Activated T-cell treated with anti-CD3 and anti-CD28 coated beads, Interleukin-2, amount 50 U/mL, for 4 hours (primary cell): ENCODE measurements around the gene GPR171. TPM values are rescaled to one million over a fixed set of nuclear protein-coding genes. Genes with fewer than 3 reads are reported as not detected.

Experiments used
- total RNA-seq, 3 donors: library from RNA; stranded (reverse); gene quantifications; one replicate each; pipeline ENCODE4 v1.2.1, GENCODE V29; 2021

The GPR171 gene
- total RNA-seq, 3 donors from 2014 or later, result 72.2 to 85.8 (median 75.3) TPM

Other genes starting within 250 kb of the GPR171 start
- gene CLRN1, start 230.5 kb downstream of the GPR171 start, total RNA-seq, result not detected
- gene MED12L, start 117.6 kb downstream of the GPR171 start, total RNA-seq, result 1 to 10 TPM; 1.1 to 3.3 (median 1.9) TPM
- under 1 TPM in 2 of 3 donors, not detected in 1; 0.20 to 0.26 TPM for gene P2RY14, start 75.3 kb upstream of the GPR171 start, total RNA-seq
- 1 to 10 TPM; 2.2 to 3.3 (median 2.7) TPM for gene GPR87, start 113.6 kb upstream of the GPR171 start, total RNA-seq
- gene P2RY13, start 126.3 kb upstream of the GPR171 start, total RNA-seq, result not detected
- not detected for gene P2RY12, start 181.5 kb upstream of the GPR171 start, total RNA-seq